ENCODE data around the gene MARCHF6. TPM values are rescaled to one million over a fixed set of nuclear protein-coding genes. Genes with fewer than 3 reads are reported as not detected.
"Not testable (repeated sequence)": the region's sequence is repeated elsewhere in the genome, so short reads cannot be mapped to it uniquely, and the experiment has no call there.

The MARCHF6 gene
- total RNA-seq, 1 donor from 2014 or later, result 245 TPM

- DNase-seq, result no peak
Observed at GRCh38 chr5:10351199-10351905, 2.1 kb upstream of the MARCHF6 start.

DNA sequence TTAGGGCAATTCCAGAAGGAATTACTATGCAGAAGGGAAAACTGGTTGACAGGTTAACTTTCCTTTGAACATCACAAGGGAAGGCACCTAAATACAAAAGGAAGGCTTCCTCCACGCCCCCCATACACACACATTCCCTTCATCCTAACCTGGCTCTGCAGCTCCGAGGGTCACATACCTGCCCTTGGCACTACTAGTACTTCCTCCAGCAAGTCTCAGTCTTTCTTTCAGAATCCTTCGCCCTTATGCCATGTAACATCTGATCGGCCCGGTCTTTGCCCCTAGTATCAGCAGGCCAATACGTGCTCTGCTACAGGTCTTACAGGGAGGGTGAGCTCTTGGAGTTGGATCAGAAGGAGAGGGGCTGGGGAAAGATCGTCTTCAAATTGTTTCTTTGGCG is 1.6 kb upstream of the MARCHF6 start:
- DNase-seq, result no peak

- no peak for DNase-seq
Observed at GRCh38 chr5:10352430-10353240, 860 bp upstream of the MARCHF6 start.

- no peak for DNase-seq
Observed at GRCh38 chr5:10354048-10354872, 765 bp downstream of the MARCHF6 start.

- DNase-seq, result no peak
Observed at GRCh38 chr5:10355071-10355889, 1.8 kb downstream of the MARCHF6 start.

DNA sequence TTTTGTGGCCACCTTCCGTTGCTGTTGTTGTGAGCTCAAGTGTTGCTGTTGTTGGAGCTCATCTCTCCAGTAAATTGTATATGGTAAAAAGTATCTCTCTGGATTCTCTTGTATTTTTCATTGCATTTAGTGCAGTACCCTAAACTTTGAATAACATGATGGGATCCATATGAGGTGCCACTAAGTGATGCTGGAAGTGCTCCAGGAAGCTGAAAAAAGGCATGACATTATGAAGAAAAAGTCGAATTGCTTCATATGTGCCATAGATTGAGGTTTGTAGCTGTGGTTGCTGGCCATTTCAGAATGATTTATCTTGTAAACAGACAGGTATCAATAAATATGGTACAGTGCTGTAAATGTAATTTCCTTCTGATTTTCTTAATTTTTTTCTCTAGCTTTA is 5.5 kb downstream of the MARCHF6 start:
- DNase-seq, result no peak

GRCh38 chr5:10360686-10361085 is 7.2 kb downstream of the MARCHF6 start:
- no peak for DNase-seq

- DNase-seq, result no peak
Observed at GRCh38 chr5:10363519-10364185, 10.2 kb downstream of the MARCHF6 start.

GRCh38 chr5:10364186-10364689 is 10.7 kb downstream of the MARCHF6 start:
- no peak for DNase-seq

DNA sequence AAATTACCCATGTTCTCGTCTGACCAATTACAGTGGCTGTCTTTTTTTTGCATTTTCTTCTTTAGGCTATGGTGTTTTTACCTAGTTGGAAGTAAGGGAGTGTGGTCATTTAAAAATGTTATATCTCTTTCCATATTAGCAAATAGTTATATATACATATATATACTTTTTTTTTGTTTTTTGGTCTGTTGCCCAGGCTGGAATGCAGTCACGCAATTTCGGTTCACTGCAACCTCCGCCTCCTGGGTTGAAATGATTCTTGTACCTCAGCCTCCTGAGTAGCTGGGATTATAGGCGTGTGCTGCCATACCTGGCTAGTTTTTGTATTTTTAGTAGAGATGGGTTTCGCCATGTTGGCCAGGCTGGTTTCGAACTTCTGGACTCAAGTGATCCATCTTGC is 12.3 kb downstream of the MARCHF6 start:
- no peak for DNase-seq

- DNase-seq, result no peak
Observed at GRCh38 chr5:10366310-10367272, 13.1 kb downstream of the MARCHF6 start.

- no peak for DNase-seq
Observed at GRCh38 chr5:10367579-10367978, 14.1 kb downstream of the MARCHF6 start.

GRCh38 chr5:10370931-10371330 is 17.4 kb downstream of the MARCHF6 start:
- DNase-seq, result no peak

DNA sequence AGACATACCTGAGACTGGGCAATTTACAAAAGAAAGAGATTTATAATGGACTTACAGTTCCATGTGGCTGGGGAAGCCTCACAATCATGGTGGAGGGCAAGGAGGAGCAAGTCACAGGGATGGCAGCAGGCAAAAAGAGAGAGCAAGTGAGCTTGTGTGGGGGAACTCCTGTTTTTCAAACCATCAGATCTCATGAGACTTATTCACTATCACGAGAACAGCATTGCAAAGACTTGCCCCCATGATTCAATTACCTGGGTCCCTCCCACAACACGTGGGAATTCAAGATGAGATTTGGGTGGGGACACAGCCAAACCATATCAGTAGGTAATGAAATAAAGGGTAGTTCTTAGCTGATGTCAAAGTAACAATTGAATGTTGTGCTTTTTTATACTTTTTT is 17.9 kb downstream of the MARCHF6 start:
- DNase-seq, result not testable (repeated sequence)

DNA sequence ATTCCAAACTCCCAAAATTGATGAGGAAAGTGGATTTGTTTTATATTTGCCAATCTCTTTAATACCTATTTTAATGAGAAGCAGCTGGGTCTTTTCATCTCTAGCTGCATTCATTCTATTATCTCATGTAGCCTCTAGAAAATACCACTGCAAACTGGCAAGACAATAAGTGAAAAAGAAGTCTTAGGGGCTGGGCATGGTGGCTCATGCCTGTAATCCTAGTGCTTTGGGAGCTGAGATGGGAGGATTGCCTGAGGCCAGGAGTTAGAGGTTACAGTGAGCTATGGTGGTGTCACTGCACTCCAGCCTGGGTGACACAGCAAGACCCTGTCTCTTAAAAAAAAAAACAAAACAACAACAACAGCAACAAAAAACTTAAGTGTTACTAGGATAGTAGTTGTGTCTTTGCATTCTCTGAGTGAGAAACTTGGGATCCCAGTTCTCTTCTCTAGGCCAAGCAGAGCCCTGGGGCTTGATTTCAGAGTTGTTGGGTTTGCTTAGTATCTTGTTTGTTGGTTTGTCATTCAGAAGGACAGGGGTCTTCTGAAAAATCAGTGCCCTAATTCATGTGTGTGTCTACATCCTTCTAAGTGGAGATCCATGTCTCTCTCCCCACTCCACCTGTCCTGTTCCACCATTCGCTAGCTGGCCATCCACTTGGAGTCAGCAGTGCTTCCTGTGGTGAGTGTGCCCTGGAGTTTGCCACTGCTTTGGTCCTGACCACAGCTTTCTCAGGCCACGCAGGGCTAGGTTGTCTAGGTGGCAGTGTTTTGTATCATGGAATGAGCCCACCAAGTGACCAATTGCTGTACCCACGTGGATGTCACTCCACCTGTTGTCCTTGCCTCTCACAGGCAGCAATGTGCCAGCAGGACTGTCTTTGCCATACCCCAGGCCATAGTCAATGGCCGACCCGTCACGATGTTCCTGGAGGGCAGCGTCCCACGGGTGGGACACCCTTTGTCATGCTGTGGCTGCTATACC is 19.5 kb downstream of the MARCHF6 start:
- no peak for DNase-seq

- DNase-seq, result no peak
Observed at GRCh38 chr5:10374046-10375022, 20.8 kb downstream of the MARCHF6 start.

- DNase-seq, result not testable (repeated sequence)
Observed at GRCh38 chr5:10375146-10375545, 21.7 kb downstream of the MARCHF6 start.
